Activated T-cell treated with anti-CD3 and anti-CD28 coated beads for 1 hour (primary cell): ENCODE data around the gene LCE6A.

Experiments
- DNase-seq: peaks from one replicate; pipeline ENCODE4 v3.0.0-alpha.2; 2020; ENCODE audit warnings: low read depth

Gene LCE6A

DNA sequence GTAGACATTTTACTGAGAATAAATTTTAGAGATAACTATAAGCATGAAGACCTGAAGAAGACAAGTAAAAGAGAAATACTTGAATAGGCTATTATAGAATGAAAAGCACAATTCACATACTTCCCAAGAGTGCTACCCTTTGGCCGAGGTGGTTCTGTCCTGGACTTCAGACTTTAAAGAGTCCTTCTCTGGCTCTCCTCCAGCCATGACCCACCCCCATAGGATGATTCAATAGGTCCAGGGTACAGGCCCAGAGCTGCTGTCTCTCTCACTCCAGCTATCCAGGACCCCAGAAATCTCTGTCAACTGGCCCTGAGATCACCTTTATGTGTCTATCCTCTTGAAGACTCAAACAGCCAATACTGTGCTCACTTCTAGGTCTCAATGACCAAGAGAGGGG lies 34.2 kb downstream of the LCE6A start:
- DNase-seq: no peak

GRCh38 chr1:152878042-152878441 lies 35.4 kb downstream of the LCE6A start, which contains the start of gene SMCP:
SMCP (plus strand) TSS chr1:152878322; CDS start chr1:152884423, 6,101 bp downstream.
- no peak for DNase-seq

DNA sequence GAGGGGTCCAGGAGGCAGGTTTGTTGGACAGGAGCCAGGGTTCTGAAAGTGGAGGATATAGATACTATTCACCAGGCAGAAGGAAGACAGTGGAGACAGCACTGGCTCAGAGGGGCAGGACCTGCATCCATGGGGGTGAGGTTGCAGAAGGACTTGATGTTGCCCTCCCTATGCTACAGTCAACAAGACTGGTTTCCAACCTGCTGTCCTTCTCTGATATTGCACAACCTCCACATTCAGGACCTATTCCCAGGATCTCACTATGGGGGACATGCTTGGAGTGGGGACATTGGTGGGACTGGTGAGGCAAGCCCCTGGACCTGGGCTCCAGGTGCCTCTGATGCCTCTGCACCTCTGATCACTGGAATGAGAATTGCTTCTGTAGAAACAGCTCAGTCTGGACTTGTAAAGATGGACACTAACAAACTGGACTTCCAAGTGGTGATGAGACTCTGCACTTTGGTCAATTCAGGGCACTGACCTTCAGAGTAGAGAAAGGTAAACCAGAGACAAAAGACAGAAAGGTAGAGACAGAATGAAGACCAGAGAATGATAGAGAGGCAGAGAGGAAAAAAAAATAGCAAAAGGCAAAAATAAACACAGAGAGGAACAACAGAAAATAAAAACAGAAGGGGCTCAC lies 37.0 kb downstream of the LCE6A start:
- no peak for DNase-seq

GRCh38 chr1:152880316-152880715 lies 37.7 kb downstream of the LCE6A start:
- DNase-seq: no peak

DNA sequence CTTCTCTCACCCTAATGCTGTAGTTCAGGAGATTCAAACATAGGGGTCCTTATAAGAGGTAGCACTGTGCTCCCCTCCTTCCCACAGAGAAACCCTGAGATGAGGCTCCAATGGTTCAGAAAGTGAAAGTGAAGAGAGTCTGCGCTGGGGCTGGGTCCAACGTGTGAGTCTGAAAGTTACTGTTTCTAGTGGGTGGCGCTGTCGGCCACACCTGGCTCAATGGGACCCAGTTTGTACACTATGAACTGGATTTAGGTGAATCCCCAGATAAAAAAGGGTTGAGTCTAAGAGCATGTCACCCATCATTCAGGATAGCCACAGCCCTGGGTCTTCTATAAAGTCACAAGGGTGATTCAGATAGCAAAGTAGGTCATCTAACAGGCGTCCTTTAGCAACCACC lies 38.3 kb downstream of the LCE6A start:
- DNase-seq: no peak

- no peak for DNase-seq
These were observed 41.4 kb downstream of the LCE6A start for GRCh38 chr1:152884085-152884484.

DNA sequence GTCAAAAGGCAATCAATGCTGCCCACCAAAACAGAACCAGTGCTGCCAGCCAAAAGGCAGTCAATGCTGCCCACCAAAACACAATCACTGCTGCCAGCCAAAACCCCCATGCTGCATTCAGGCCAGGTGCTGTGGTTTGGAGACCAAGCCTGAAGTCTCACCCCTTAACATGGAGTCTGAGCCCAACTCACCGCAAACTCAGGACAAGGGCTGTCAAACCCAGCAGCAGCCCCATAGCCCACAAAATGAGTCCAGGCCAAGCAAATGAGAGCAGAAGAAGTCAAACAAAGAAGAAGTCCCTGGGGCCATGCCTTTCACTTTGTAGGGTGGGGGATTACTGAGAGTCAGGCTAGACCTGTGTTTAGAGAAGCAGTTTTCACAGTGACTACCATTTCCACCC lies 41.9 kb downstream of the LCE6A start:
- DNase-seq: no peak

DNA sequence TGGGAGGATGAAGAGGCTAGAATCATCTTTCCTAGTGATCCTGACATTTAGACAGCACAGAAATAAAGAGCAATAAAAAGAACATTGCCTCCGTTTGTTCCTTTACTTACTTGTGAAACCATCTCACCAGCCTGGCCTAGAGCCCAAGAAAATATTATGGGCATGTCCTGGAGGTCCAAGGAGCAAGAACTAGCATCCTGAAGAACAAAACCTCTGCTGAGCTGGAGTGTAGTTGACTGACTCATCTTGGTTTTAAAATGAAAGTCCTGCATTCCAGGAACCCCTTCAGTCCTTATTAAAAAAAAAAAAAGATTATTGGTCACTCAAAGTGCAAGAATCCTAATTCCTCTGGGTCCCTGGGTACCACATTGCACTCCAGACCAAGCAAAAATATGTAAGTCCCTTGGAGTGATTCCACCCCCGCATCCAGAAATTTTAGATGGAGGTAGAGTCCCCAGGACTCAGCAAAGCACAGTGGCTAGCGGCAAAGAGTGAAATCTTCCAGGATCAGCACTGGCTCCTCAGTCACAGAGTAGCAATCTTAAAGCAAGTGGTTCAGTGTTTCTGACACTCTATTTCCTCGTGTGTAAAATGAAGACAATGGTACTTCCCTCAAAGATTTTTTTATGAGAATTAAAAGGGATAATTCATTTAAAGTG lies 42.4 kb downstream of the LCE6A start:
- DNase-seq: no peak

- no peak for DNase-seq
These were observed 43.4 kb downstream of the LCE6A start for GRCh38 chr1:152886085-152886484.

DNA sequence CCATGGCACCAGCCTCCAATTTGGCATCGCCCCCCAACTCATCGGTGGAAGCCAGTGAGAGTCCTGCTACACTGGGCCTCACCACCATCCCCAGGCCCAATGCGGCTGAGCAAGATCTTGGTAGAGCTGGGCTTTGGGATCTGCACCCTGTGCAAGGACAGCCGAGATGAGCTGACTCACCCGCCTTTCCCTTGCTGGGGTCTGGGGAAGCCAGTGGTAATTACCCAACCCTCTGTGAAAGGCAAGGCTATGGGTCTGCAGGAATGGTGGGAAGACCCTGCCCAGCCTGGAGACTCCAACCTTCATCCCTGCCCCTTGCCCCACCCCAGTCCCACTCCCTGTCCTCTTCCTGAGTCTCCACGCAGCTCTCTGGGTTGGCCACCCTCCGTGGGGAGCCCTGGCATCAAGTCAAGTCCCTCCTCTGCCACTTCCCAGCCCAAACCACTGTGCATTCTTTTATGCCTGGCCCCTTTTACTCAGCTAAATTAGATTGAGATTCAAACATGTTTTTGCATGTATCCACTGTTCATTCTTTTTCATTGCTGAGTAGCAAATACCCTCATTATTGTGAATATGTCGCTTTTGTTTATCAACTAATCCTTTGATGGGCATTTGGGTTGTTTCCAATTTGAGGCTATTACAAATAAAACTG lies 44.2 kb downstream of the LCE6A start:
- DNase-seq: no peak

GRCh38 chr1:152888126-152888525 lies 45.5 kb downstream of the LCE6A start:
- no peak for DNase-seq
